Naive thymus-derived CD8-positive, alpha-beta T cell (primary cell): ENCODE results near the gene TEP1. TPM values are rescaled to one million over a fixed set of nuclear protein-coding genes. Genes with fewer than 3 reads are reported as not detected.
A peak's percentile ranks its signal among the peaks of the same experiment; 100 is the strongest.

Experiments used
- ATAC-seq, 2 donors: fragments of 150-1000 bp; cut with Tn5 transposase in 1 of 2; sonication (Bioruptor Pico), chemical (Tn5 transposase) in 1 of 2; 1 replicate in 1 of 2; 2 replicates in 1 of 2; pipeline ENCODE4 v1.10.0; 2021; ENCODE audit warnings: mild to moderate bottlenecking in 2 of 2, moderate library complexity in 2 of 2
- POLR2A ChIA-PET: fragments of 350-600 bp; sonication (Branson Sonifier 250); formaldehyde crosslinking; loops from one replicate; lab custom pipeline; 2021; ENCODE audit warnings: antibody characterized with exemption; lab: Charles Lee
- DNase-seq, 10 donors: peaks; one replicate each; pipeline versions ENCODE4 v3.0.0 to v3.0.0-alpha.2; 2020 to 2022
- H3K27ac Mint-ChIP-seq, 10 donors: one replicate each; pipeline ENCODE4 v1.8.0; 2020 to 2022; ENCODE audit warnings: mild to moderate bottlenecking in 10 of 10, mixed read lengths in 10 of 10, moderate library complexity in 4 of 10, inconsistent platforms in 1 of 10
- H3K27me3 Mint-ChIP-seq, 5 donors: one replicate each; pipeline ENCODE4 v1.8.0; 2021 to 2022; ENCODE audit warnings: mixed read lengths in 5 of 5
- H3K36me3 Mint-ChIP-seq, 3 donors: one replicate each; pipeline ENCODE4 v1.8.0; 2020 to 2022; ENCODE audit warnings: mixed read lengths in 3 of 3, mild to moderate bottlenecking in 2 of 3, inconsistent platforms in 1 of 3
- H3K4me1 Mint-ChIP-seq, 4 donors: one replicate each; pipeline ENCODE4 v1.8.0; 2021 to 2022; ENCODE audit warnings: mixed read lengths in 4 of 4
- H3K4me3 Mint-ChIP-seq, 10 donors: one replicate each; pipeline ENCODE4 v1.8.0; 2020 to 2022; ENCODE audit warnings: mild to moderate bottlenecking in 10 of 10, mixed read lengths in 10 of 10, moderate library complexity in 6 of 10, inconsistent platforms in 1 of 10
- H3K9me3 Mint-ChIP-seq, 9 donors: one replicate each; pipeline ENCODE4 v1.8.0; 2020 to 2022; ENCODE audit warnings: mixed read lengths in 9 of 9, mild to moderate bottlenecking in 3 of 9, inconsistent platforms in 1 of 9, moderate library complexity in 1 of 9
- polyA plus RNA-seq, 3 donors: library from polyadenylated mRNA; unstranded; fragments of 300-500 nt; fragmentation: Illumina TruSeq; gene quantifications; one replicate each; pipeline ENCODE4 v1.2.3, GENCODE V29; 2021
- total RNA-seq, 8 experiments: library from RNA in 2 of 8; stranded (reverse) in 2 of 8; gene quantifications; one replicate each; pipeline ENCODE4 v1.2.3 and lab custom pipeline; 2021 to 2026

TEP1 gene
- total and polyA plus RNA-seq, 5 experiments from 2014 or later, result 3.0 to 70.4 (median 4.9) TPM

DNA sequence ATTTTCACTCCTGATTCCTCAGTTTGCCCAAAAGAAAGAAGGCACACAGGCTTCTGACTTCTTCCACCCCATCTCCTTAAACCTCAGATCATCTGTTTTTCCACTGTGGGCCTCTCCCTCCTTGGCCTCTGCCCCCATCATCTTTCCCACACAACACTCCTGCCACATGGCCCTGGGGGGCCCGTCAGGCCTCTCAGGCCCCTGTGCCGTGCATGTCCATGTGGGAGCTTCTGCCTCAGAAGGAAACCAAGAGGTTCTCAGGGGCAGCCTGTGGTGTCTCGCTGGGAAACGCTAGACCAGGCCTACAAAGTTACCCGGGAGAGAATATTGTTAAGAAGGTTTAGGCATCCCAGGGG is 14.7 kb upstream of the TEP1 start:
- DNase-seq (no peak), ATAC-seq (peak in 1 of 2 donors; percentile 16)
- POLR2A ChIA-PET, result interaction anchor here (1.2 to 3.7 kb wide), 5 partner anchors 13 to 85 kb away, joined by 3 to 23 read pairs (median 12); partner anchors contain the start of genes APEX1, OSGEP, PARP2 and PIP4P1
- peak overlapping the region; percentile 45 to 80 (median 79) for H3K4me3 Mint-ChIP-seq
- peak overlapping the region; percentile 88 to 95 (median 93) for H3K27ac Mint-ChIP-seq
- peaks cover 24 to 50% (median 46%) of the 10 kb centered on the region in 4 donors for H3K4me1 Mint-ChIP-seq
- no peaks in the 10 kb centered on the region for H3K9me3 Mint-ChIP-seq
- no peaks in the 10 kb centered on the region for H3K27me3 Mint-ChIP-seq
- H3K36me3 Mint-ChIP-seq, result no peaks in the 10 kb centered on the region

DNA sequence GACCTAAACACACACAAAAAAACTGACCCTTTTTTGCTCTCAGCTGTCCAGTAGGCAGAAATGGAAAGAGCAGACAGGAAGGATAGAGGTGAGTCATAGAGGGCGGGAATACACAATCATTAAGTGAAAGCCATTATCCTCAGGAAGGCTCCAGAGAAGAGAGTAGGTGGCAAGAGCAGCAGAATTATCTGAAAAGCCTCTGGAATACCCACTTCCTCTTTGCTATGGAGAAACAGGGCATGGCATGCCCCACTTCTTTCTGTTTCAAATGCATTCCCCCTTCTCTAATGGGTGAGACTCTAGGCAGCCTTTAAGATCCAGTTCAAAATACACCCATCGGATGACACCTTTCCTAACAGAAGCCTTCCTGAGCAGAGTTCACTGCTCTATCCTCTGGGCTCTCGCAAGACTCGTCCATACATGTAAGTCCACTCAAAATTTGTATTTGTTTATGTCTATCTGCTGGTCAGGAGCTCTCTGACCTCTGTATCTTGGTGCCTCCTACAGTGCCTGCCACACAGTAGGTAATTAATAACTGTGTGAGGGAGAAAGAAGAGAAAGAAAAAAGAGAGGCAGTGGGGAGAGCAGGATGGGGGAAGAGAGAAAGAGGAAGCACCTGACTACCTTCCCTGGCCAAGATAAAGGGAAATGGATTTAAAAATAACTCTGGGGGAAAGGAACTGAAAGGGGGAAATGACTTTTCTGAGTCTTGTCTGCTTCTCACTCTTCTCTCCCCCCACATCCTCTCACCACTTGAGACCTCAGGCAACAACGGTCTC is 14.1 kb upstream of the TEP1 start:
- Mint-ChIP-seq H3K4me3 (peak overlapping the region; percentile 45 to 80 (median 79)), H3K4me1 (peaks cover 24 to 50% (median 46%) of the 10 kb centered on the region in 4 donors), H3K27me3 (no peaks in the 10 kb centered on the region), H3K36me3 (no peaks in the 10 kb centered on the region), H3K9me3 (no peaks in the 10 kb centered on the region), H3K27ac (peak overlapping the region; percentile 88 to 95 (median 93))
- POLR2A ChIA-PET, result interaction anchor here (0.6 to 3.7 kb wide), 4 partner anchors 13 to 84 kb away, joined by 3 to 23 read pairs (median 11); partner anchors contain the start of genes APEX1, OSGEP, PARP2 and TEP1
- DNase-seq (peak in 2 of 10 donors; percentile 21 to 32), ATAC-seq (peak; percentile 38 to 62)

DNA sequence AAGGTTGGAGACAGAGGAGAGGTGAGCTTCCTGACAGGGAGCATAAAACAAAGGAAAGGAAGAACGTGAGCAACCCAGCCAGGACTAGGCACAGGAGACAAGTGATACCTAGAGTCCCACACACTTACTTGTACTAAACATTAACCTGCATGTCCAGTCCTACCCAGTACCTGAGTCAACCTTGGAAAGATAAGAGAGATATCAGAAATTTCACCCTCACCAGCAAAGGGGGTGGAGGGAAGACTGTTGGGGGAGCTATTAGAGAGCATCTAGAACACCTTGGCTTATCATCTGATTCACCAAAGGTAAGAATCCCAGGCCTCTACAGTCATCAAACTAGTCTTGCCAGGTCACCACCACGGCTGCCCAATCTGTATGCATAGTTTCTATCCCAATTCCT is 11.6 kb upstream of the TEP1 start:
- Mint-ChIP-seq H3K27ac (peak overlapping the region in 1 of 10 donors; percentile 57), H3K4me1 (peaks cover 24 to 47% (median 38%) of the 10 kb centered on the region in 4 donors), H3K27me3 (no peaks in the 10 kb centered on the region), H3K4me3 (no peak overlapping the region), H3K36me3 (no peaks in the 10 kb centered on the region), H3K9me3 (no peaks in the 10 kb centered on the region)
- DNase-seq (no peak), ATAC-seq (no peak)
- POLR2A ChIA-PET, result interaction anchor here (1.2 kb wide), 1 partner anchor 15 kb away, joined by 3 read pairs; no protein-coding TSS in a partner anchor

DNA sequence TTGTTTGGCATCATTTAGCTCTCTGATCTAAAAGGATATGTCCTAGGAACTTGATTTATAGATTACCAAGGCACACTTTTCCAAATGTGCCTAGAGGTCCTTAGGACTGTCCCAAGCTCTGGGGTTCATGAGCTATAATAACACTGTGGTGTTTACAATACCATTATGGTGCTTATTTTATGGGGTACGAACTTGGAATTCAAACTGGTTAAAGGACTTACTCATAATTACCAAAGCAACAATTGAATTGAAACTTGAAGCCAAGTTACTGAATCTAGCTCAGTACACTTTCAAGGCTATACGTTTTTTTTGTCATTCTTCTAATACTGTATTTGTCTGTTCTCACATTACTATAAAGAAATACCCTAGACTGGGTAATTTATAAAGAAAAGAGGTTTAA is 9.6 kb upstream of the TEP1 start:
- DNase-seq, result no peak
- Mint-ChIP-seq H3K27me3 (no peaks in the 10 kb centered on the region), H3K9me3 (no peaks in the 10 kb centered on the region), H3K36me3 (no peaks in the 10 kb centered on the region), H3K4me3 (no peak overlapping the region), H3K27ac (peak overlapping the region in 1 of 10 donors; percentile 11), H3K4me1 (peaks cover 10 to 28% (median 19%) of the 10 kb centered on the region in 4 donors)
- POLR2A ChIA-PET, result interaction anchor here (0.9 to 2.3 kb wide), 3 partner anchors 8 to 91 kb away, joined by 3 to 8 read pairs (median 7); partner anchors contain the start of gene TEP1
- no peak for ATAC-seq

DNA sequence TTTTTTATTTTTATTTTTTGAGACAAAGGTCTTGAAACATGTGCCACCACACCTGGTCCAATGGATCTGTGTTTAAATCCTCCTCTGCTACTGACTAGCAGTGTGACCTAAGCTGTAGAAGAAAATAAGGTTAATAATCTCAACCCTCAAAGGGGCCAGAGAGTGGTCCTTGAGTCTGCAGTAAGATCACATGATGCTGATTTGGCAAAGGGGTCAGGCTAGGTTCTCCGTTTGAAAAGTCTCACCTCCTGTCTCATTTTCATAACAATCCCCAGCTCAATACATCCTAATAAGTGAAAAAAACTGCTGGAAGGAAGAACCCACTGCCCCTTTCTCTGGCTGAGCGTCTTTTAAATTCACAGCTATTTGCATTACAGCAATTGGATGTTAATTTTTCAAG is 8.0 kb upstream of the TEP1 start:
- H3K36me3 Mint-ChIP-seq, result no peaks in the 10 kb centered on the region
- no peak for ATAC-seq
- no peaks in the 10 kb centered on the region for H3K27me3 Mint-ChIP-seq
- H3K9me3 Mint-ChIP-seq, result no peaks in the 10 kb centered on the region
- no peak overlapping the region for H3K4me3 Mint-ChIP-seq
- peaks cover 2 to 19% (median 11%) of the 10 kb centered on the region in 4 donors for H3K4me1 Mint-ChIP-seq
- POLR2A ChIA-PET, result interaction anchor here (1.2 to 2.3 kb wide), 3 partner anchors 8 to 34 kb away, joined by 3 to 8 read pairs (median 3); partner anchors contain the start of genes APEX1, OSGEP and TEP1
- H3K27ac Mint-ChIP-seq, result no peak overlapping the region
- DNase-seq, result no peak

DNA sequence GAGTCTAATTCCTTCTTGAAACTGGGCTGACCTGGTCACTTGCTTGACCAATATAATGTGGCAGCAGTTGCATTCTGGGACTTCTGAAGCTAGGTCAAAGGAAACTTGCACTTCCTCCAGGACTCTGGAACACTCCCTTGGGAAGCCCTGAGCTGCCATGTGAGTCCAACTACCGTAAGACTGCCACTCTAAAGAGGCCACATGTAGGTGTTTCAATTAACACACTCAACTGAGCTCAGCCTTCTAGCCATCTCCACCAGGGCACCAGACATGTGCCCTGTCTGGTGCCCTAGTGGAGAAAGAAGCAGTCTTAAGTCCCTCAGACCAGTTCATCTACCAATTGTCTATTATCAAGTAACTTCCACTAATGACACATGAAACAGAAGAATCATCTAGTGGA is 6.1 kb upstream of the TEP1 start:
- ATAC-seq (no peak), DNase-seq (no peak)
- H3K9me3 Mint-ChIP-seq, result no peaks in the 10 kb centered on the region
- POLR2A ChIA-PET, result no interaction called here
- no peaks in the 10 kb centered on the region for H3K36me3 Mint-ChIP-seq
- no peaks in the 10 kb centered on the region for H3K27me3 Mint-ChIP-seq
- peaks cover 4 to 18% (median 14%) of the 10 kb centered on the region in 4 donors for H3K4me1 Mint-ChIP-seq
- no peak overlapping the region for H3K4me3 Mint-ChIP-seq
- H3K27ac Mint-ChIP-seq, result peak overlapping the region in 1 of 10 donors; percentile 60

DNA sequence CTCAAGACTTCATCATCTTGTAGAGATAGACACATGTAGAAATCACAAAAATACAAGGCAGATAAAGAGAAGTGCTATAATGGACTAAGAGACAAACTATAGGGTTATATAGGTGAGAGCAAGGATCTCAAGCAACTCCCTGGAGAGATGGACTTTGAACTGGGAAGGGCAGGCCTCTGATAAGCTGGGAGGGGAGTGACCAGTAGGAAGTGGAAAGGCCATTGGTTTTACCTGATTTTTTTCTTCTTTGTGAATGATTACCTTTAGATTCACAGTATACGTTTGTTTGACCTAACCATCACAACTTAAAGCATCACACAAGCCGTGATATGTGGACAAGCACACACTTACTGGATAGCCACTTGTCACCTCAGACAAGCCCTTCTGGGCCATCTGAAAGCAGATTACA is 5.2 kb upstream of the TEP1 start:
- POLR2A ChIA-PET, result interaction anchor here (0.6 kb wide), 1 partner anchor 28 kb away, joined by 3 read pairs; no protein-coding TSS in a partner anchor
- no peak for ATAC-seq

DNA sequence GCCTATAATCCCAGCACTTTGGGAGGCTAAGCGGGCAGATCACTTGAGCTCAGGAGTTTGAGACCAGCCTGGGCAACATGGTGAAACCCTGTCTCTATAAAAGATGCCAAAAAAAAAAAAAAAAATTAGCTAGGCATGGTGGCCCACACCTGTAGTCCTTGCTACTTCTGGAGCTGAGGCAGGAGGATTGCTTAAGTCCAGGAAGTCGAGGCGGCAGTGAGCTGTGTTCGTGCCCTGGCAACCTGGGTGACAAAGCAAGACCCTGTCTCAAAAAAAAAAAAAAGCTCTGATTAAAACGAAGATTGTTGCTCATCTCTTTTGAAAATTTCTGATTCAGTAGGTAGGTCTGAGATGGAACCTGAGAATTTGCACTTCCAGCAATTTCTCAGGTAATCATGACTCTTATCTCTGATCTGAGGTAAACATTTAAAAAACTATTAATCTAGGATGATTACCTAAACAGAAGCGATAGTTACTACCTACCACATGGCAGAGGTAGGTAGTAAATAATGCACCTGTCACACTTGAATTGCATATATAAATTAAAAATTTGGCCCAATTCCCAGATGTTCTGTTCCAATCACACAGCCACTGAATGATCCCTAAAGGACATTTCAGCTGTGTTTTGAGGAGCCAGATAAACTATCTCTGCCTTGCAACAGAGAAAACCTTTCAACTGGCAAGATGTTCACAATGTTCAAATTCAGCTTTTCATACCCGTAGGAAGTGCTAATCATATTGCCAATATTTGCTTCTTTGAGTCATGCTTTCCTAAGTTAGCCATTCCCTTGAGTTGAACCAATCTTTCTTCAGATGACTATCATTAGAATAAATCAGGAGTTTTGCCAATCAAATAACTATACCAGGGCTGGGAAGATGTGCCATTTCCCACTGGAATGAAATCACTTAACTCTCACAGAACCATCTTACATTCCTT is 4.2 kb upstream of the TEP1 start:
- H3K4me1 Mint-ChIP-seq, result peaks cover 8 to 32% (median 24%) of the 10 kb centered on the region in 4 donors
- no peaks in the 10 kb centered on the region for H3K36me3 Mint-ChIP-seq
- no peaks in the 10 kb centered on the region for H3K27me3 Mint-ChIP-seq
- DNase-seq (no peak), ATAC-seq (no peak)
- H3K9me3 Mint-ChIP-seq, result no peaks in the 10 kb centered on the region
- H3K27ac Mint-ChIP-seq, result peak overlapping the region in 1 of 10 donors; percentile 25
- POLR2A ChIA-PET, result interaction anchor here (0.6 to 1.3 kb wide), 5 partner anchors 29 to 1111 kb away, joined by 3 to 8 read pairs (median 3); partner anchors contain the start of gene PIP4P1
- no peak overlapping the region for H3K4me3 Mint-ChIP-seq

More for the DNA sequence above, 5.2 kb upstream of the TEP1 start:
- DNase-seq, result no peak
- Mint-ChIP-seq H3K36me3 (no peaks in the 10 kb centered on the region), H3K4me3 (no peak overlapping the region), H3K9me3 (no peaks in the 10 kb centered on the region), H3K4me1 (peaks cover 7 to 27% (median 23%) of the 10 kb centered on the region in 4 donors), H3K27ac (no peak overlapping the region), H3K27me3 (no peaks in the 10 kb centered on the region)

DNA sequence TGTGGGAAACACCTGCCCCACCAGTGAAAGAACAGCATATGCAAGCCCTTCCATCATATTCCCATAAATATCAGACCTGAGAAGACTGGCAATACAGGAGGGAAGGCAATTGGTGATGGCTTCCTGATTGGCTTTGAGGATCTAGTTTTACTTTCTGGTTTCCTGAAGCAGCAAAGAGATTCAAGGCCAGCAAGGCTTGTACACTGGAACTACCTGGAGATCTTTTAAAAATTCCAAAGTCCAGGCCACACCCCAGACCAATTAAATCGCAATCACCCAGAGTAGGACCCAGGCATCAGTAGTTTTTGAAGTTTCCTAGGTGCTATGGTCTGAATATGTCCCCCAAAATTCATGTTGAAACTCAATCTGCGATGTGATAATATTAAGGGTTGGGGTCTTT is 2.9 kb upstream of the TEP1 start:
- Mint-ChIP-seq H3K36me3 (no peaks in the 10 kb centered on the region), H3K4me1 (peaks cover 12 to 42% (median 34%) of the 10 kb centered on the region in 4 donors), H3K4me3 (peak overlapping the region in 1 of 10 donors; percentile 0), H3K27me3 (no peaks in the 10 kb centered on the region), H3K27ac (peak overlapping the region in 9 of 10 donors; percentile 7 to 88 (median 73)), H3K9me3 (no peaks in the 10 kb centered on the region)
- DNase-seq, result no peak
- POLR2A ChIA-PET, result interaction anchor here (0.6 to 5.8 kb wide), 10 partner anchors 8 to 457 kb away, joined by 3 to 44 read pairs (median 10); partner anchors contain the start of genes APEX1, OSGEP, PARP2 and PIP4P1
- ATAC-seq, result no peak

DNA sequence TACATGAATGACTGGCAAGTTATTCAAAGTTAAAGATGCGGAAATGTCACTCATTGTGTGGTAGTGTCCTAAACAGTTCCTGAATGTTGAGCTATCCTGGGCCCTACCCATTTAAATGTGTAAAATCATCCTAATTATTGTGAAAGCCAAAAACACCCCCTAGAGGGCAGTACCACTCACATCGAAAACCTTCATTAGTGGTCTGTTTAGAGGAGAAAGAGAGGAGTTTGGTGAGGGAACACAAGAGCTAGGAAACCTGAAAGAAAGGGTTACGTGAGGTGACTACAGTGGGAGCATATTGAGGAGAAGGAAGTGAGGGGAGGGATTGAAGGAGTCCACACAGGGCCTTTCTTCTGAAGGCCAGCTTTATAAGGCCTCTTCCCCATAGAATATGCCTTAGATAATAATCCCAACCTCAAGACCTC is 2.5 kb upstream of the TEP1 start:
- H3K27ac Mint-ChIP-seq, result peak overlapping the region in 9 of 10 donors; percentile 7 to 88 (median 73)
- H3K27me3 Mint-ChIP-seq, result no peaks in the 10 kb centered on the region
- H3K36me3 Mint-ChIP-seq, result no peaks in the 10 kb centered on the region
- ATAC-seq, result peak; percentile 38 to 46
- no peaks in the 10 kb centered on the region for H3K9me3 Mint-ChIP-seq
- POLR2A ChIA-PET, result interaction anchor here (0.6 to 5.8 kb wide), 10 partner anchors 8 to 458 kb away, joined by 3 to 44 read pairs (median 10); partner anchors contain the start of genes APEX1, OSGEP, PARP2 and PIP4P1
- peak overlapping the region in 6 of 10 donors; percentile 0 to 51 (median 11) for H3K4me3 Mint-ChIP-seq
- H3K4me1 Mint-ChIP-seq, result peaks cover 15 to 46% (median 38%) of the 10 kb centered on the region in 4 donors
- peak in 8 of 10 donors; percentile 14 to 67 (median 47) for DNase-seq

DNA sequence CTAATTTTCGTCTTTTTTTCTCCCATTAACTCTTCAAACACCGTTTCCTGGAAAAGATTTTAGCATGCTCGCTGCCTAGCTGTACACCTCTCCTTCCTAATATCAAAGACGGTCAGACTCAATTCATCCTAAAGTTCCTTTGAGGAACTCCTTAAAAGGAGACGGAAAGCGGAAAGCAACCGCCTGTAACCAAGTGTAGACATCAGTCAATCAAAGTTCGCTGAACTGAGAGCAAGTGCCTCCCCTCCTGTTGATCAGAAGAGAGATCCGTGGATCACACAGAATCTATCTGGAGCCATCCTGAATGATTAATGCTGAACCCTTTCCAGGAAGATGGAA is 412 bp upstream of the TEP1 start:
- Mint-ChIP-seq H3K4me3 (peak overlapping the region; percentile 90 to 100 (median 96)), H3K27ac (peak overlapping the region; percentile 84 to 99 (median 96)), H3K36me3 (no peaks in the 10 kb centered on the region), H3K27me3 (no peaks in the 10 kb centered on the region), H3K9me3 (no peaks in the 10 kb centered on the region), H3K4me1 (peaks cover 22 to 63% (median 47%) of the 10 kb centered on the region in 4 donors)
- ATAC-seq (peak; percentile 34 to 42), DNase-seq (peak in 6 of 10 donors; percentile 4 to 40 (median 29))
- POLR2A ChIA-PET, result interaction anchor here (0.7 to 5.8 kb wide), 8 partner anchors 9 to 71 kb away, joined by 3 to 44 read pairs (median 14); partner anchors contain the start of genes APEX1, OSGEP, PARP2 and PIP4P1
